Muscle of leg (tissue), 11 donors: ENCODE results near the gene YWHAG. TPM values are rescaled to one million over a fixed set of nuclear protein-coding genes. Genes with fewer than 3 reads are reported as not detected.

Experiments
- DNase-seq: peaks from one replicate; pipeline ENCODE4 v3.0.0; 2013
- H3K27ac ChIP-seq: one replicate; pipeline ENCODE4 v1.5.1; 2013; ENCODE audit warnings: mild to moderate bottlenecking, low read length, control low read depth
- H3K27me3 ChIP-seq: one replicate; pipeline ENCODE4 v1.6.1; 2013; ENCODE audit warnings: low read length; ENCODE audit not compliant: control insufficient read depth, insufficient read depth
- H3K36me3 ChIP-seq: one replicate; pipeline ENCODE4 v1.6.1; 2013; ENCODE audit warnings: low read length; ENCODE audit not compliant: control insufficient read depth, insufficient read depth
- H3K4me1 ChIP-seq: one replicate; pipeline ENCODE4 v1.6.1; 2013; ENCODE audit warnings: low read length; ENCODE audit not compliant: control insufficient read depth, insufficient read depth
- H3K4me3 ChIP-seq: one replicate; pipeline ENCODE4 v1.5.1; 2013; ENCODE audit warnings: low read length, control low read depth
- H3K9me3 ChIP-seq: replicated peaks from 2 replicates; pipeline ENCODE4 v1.6.1; 2013; ENCODE audit warnings: low read depth, low read length; ENCODE audit not compliant: control insufficient read depth
- WGBS: methylation state at CpG from one replicate; pipeline ENCODE4 v1.1.5; 2013; ENCODE audit warnings: missing lambda C conversion rate; ENCODE audit not compliant: insufficient coverage; 5-methylcytosine and 5-hydroxymethylcytosine counted together
- polyA plus RNA-seq, 8 donors: library from polyadenylated mRNA; unstranded; fragments of 120-200 nt; gene quantifications; one replicate each; pipeline versions ENCODE4 v1.2.1 to v1.2.3, GENCODE V29; 2013; ENCODE audit warnings: inconsistent platforms in 1 of 8, low replicate concordance in 1 of 8; ENCODE audit not compliant: insufficient read length in 8 of 8, insufficient read depth in 1 of 8
- total RNA-seq: library from RNA; stranded (reverse); fragments of 120-200 nt; gene quantifications from one replicate; pipeline ENCODE4 v1.2.4, GENCODE V29; 2013

YWHAG gene
- total and polyA plus RNA-seq, 9 donors, result 35.9 to 187 (median 170) TPM

DNA sequence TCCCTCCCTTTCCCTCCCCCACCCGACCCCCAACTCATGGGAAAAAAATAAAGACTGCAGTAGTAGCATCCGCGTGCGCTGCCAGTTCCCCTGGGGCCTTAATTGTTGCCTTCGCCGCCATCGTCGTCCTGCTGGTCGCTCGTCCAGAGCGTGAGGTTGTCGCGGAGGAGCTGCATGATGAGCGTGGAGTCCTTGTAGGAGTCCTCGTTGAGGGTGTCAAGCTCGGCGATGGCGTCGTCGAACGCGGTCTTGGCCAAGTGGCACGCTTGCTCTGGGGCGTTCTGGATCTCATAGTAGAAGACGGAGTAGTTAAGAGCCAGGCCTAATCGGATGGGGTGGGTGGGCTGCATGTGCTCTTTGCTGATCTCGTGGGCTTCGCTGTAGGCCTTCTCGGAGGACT lies 29.3 kb downstream of the YWHAG start:
- WGBS, result 94% methylated on average over 29 of the region's 29 CpGs
- H3K36me3 ChIP-seq, result peaks cover 67% of the 10 kb centered on the region
- H3K27ac ChIP-seq, result no peak overlapping the region
- no peak overlapping the region for H3K4me3 ChIP-seq
- no peaks in the 10 kb centered on the region for H3K9me3 ChIP-seq
- no peaks in the 10 kb centered on the region for H3K27me3 ChIP-seq
- DNase-seq, result no peak
- peaks cover 16% of the 10 kb centered on the region for H3K4me1 ChIP-seq

DNA sequence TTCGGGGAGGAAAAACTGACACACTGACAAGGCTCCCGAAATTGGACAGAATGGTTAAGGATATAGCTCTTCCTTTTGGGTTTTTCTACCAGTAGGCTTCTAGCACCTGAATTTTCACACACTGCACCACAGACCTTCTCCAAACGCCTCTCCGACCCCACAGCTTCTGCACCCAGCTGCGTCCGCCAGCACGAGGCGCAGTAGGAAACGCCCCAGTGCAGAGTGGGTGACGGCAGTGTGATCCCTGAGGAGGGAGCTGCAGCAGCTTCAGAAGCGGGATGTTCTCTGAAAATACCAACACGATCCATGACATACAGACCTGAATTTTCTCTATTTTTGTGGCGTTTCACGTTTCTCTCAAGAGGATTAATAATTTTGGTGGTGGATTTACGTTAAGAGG lies 30.4 kb downstream of the YWHAG start:
- H3K4me3 ChIP-seq, result no peak overlapping the region
- H3K27ac ChIP-seq, result no peak overlapping the region
- peaks cover 62% of the 10 kb centered on the region for H3K36me3 ChIP-seq
- peaks cover 11% of the 10 kb centered on the region for H3K4me1 ChIP-seq
- DNase-seq, result no peak
- H3K27me3 ChIP-seq, result no peaks in the 10 kb centered on the region
- no CpG with 5 or more reads among the region's 15 CpGs for WGBS
- no peaks in the 10 kb centered on the region for H3K9me3 ChIP-seq

DNA sequence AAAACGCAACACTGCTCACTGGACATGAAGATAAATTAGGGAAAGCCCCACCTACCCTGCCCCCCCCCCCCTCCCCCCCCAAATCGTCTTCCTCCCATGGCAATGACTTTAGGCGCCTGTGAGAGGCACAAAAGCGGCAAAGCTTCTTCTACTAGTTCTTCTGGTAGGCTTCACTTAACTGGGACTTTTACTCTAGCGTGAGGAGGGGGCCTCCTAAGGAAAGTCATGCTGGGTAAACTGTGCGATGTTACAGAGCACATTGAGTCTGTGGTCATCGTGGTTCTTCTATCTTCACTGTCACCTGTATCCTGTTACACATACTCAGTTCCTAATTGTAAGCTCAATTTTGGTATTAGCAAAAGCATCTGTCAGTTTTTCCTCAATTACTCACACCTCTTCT lies 31.2 kb downstream of the YWHAG start:
- Histone ChIP-seq H3K4me3 (no peak overlapping the region), H3K27ac (no peak overlapping the region), H3K27me3 (no peaks in the 10 kb centered on the region), H3K36me3 (peaks cover 57% of the 10 kb centered on the region), H3K9me3 (no peaks in the 10 kb centered on the region), H3K4me1 (peaks cover 6% of the 10 kb centered on the region)
- WGBS, result 83% methylated on average over 3 of the region's 7 CpGs
- no peak for DNase-seq

DNA sequence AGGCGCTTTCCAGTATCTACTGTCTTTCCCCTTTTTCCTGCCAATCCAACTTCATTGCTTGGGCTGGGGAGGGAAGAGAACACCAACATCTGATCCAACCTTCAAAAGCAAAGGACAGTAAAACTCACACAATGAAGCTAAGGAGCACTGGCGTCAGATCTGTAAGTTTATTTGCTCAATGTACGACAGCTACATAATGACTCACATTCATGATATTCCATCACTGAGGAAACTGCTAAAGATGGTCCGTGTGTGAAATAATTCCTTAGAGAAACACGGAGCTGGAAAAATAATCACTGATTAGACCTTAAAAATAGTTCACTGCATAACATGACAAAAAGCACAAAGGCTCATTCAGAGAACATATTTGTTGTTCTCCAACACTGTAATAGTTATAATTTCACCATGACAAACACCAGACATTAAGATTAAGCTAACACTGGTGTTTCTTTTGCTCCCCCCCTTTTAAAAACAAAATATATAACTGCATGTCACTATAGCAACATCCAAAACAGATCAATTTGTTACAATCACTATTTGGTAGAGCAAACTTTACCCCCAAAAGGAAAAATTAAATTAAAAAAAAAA lies 32.1 kb downstream of the YWHAG start:
- Histone ChIP-seq H3K4me1 (peaks cover 8% of the 10 kb centered on the region), H3K9me3 (no peaks in the 10 kb centered on the region), H3K27ac (no peak overlapping the region), H3K36me3 (peaks cover 56% of the 10 kb centered on the region), H3K4me3 (no peak overlapping the region), H3K27me3 (no peaks in the 10 kb centered on the region)
- WGBS, result no CpG with 5 or more reads among the region's 5 CpGs
- no peak for DNase-seq

DNA sequence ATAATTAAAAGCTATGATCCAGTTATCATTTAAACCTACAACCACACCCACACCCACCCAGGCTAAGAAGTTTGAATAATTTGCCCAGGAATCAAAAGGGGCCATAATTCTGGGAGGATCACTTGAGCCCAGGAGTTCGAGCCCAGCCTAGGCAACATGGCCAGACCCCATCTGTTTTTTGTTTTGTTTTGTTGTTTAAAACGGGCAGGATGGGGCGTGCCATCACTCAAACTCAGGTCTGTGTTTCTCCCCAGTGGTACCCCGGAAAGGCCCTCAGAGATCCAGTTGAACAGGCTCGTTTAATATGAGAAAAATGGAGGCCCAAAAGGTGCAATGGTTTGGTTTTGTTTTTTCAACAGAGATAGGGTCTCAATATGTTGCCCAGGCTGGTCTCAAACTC lies 33.0 kb downstream of the YWHAG start:
- H3K36me3 ChIP-seq, result peaks cover 52% of the 10 kb centered on the region
- H3K9me3 ChIP-seq, result no peaks in the 10 kb centered on the region
- WGBS, result 83% methylated on average over 5 of the region's 5 CpGs
- no peak for DNase-seq
- H3K27ac ChIP-seq, result no peak overlapping the region
- no peak overlapping the region for H3K4me3 ChIP-seq
- peaks cover 4% of the 10 kb centered on the region for H3K4me1 ChIP-seq
- no peaks in the 10 kb centered on the region for H3K27me3 ChIP-seq

DNA sequence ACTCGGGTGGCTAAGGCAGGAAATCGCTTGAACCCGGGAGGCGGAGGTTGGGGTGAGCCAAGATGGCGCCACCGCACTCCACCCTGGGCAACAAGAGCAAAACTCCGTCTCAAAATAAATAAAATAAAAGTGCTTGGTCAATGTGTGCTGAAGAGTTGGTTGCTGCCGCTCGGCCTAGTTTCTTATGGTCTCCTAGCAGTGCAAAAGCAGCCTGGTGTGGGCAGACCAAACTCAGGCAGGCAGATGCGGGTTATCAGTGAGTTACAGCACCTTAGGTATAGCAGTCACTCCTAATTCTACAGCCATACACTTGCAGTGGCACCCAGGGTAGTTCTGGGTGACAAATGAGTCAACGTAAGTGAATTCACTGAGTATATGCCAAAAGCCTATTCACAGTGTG lies 33.7 kb downstream of the YWHAG start:
- DNase-seq, result no peak
- Histone ChIP-seq H3K9me3 (no peaks in the 10 kb centered on the region), H3K27ac (no peak overlapping the region), H3K4me1 (peaks cover 2% of the 10 kb centered on the region), H3K4me3 (no peak overlapping the region), H3K36me3 (peaks cover 47% of the 10 kb centered on the region), H3K27me3 (no peaks in the 10 kb centered on the region)
- 97% methylated on average over 9 of the region's 11 CpGs for WGBS

DNA sequence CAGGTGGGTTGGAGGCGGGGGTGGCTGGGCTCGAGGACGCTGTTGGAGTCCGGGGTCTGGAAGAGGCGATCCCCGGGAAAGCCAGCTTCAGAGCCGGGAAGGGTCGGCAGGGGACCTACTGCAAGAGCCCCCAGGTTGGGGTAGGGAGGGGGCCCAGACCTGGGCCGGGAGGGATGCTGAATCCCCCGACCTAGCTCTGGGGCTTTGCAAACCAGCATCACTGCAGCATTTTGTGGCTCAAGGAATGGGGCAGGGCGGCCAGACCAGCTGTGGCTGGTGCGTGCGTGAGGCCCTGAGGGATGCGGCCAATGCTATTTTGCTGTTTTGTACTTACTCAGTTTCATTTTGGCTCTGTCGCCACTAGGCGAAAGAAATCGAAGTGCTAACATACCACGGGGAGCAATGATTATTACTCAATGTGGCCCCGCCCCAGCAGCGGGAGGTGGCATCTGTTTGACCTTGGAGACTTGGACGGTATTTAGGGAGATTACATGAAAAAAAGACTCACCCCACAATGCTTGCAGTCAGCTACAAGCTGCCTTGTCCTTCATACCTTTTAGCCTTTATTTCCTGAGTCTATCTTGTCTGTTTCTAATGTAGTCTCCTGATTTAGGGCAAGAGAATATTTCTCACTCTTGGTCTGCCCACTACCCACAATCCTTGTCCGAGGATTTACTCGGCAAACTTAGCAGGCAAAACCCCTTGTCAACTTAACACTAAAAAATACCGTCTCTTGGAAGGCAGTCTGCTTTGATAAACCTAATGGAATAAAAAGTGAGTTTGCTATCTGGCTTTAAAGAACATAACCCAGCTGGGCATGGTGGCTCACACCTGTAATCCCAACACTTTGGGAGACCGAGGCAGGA lies 40.1 kb downstream of the YWHAG start:
- H3K27ac ChIP-seq, result peak overlapping the region; percentile 95
- no peaks in the 10 kb centered on the region for H3K9me3 ChIP-seq
- 6% methylated on average over 17 of the region's 25 CpGs for WGBS
- H3K36me3 ChIP-seq, result peaks cover 10% of the 10 kb centered on the region
- H3K4me3 ChIP-seq, result peak overlapping the region; percentile 81
- no peaks in the 10 kb centered on the region for H3K27me3 ChIP-seq
- peaks cover 32% of the 10 kb centered on the region for H3K4me1 ChIP-seq
- DNase-seq, result peak; percentile 89

DNA sequence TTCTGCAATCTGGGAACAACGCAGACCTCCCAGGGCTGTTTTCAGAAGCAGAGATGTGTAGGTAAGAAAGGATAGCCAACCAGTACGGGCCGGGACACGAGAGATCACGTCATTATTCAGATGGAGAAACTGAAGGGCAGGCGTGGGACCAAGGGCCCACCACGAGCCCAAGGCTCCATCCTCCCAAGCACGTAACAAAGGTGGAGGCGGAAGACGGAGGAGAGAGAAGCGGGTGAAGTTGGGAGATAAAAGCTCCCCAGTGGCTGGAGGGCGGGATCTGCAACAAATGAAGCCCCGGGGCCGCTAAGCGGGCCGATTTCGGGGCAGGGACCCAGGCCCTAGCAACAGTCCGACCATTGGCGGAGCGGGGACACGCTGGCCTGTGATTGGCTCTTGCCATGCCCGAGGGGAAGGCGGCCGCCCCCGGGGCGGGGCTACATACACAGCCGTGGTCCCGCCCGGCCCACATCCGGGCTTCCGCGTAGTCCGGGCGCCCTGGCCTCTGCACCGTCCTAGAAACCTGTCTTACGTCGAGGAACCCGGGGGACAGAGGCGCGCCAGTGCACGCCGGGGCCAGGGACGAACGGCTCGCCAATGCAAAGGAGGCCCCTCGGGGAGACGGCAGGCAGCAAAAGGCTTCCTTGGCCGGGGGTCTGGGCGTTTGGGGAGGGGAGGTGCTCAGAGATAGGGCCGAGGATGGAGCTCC lies 40.9 kb downstream of the YWHAG start:
- H3K27ac ChIP-seq, result peak overlapping the region; percentile 95
- peaks cover 10% of the 10 kb centered on the region for H3K36me3 ChIP-seq
- under 1% methylated on average over 44 of the region's 50 CpGs for WGBS
- peak; percentile 99 for DNase-seq
- H3K4me1 ChIP-seq, result peaks cover 32% of the 10 kb centered on the region
- H3K4me3 ChIP-seq, result peak overlapping the region; percentile 81
- H3K27me3 ChIP-seq, result no peaks in the 10 kb centered on the region
- no peaks in the 10 kb centered on the region for H3K9me3 ChIP-seq

DNA sequence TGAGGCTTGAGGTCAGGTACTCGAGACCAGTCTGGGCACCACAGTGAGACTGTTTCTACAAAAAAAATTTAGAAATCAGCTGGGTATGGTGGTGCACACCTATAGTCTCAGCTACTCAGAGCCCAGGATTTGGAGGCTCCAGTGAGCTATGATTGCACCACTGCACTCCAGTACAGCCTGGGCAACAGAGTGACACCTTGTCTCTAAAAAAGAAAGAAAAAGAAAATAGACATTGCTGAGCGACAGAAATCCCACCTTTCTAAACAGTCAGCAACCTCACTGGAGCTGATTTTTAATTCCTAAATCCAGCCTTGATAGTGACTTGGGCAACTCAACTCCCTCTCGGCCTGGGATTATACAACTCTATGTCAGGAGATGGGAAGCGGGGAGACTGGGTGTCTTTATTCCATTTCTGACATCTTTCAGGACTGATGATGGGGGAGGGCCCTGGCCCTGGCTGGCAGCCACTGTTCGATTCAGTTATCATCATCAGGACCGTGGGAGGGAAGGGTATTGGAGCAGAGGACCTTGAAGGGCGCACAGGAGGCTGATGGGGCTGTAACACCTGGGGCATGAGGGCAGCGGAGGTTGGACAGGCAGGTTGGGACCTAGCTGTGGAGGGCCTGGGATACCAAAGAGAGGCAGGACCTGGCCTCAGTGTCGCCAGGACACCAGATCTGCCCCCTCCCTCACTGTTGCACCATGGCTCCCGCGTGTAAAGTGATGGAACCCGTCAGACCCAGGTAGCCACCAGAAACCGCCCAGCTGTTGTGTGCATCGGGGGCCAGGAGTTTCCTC lies 41.6 kb downstream of the YWHAG start:
- Histone ChIP-seq H3K27me3 (no peaks in the 10 kb centered on the region), H3K4me3 (peak overlapping the region; percentile 81), H3K36me3 (peaks cover 9% of the 10 kb centered on the region), H3K4me1 (peaks cover 30% of the 10 kb centered on the region), H3K9me3 (no peaks in the 10 kb centered on the region), H3K27ac (peak overlapping the region; percentile 95)
- DNase-seq, result no peak
- WGBS, result 55% methylated on average over 13 of the region's 14 CpGs
